H1 (cell line): ENCODE results near the gene OPCML.

Experiments
- CTCF ChIP-seq, 3 experiments: IDR thresholded peaks; 1 replicate in 2 of 3; 2 replicates in 1 of 3; pipeline versions ENCODE4 v1.5.1 to v1.6.1; 2011; ENCODE audit warnings: low read length in 3 of 3, mild to moderate bottlenecking in 3 of 3, inconsistent platforms in 2 of 3, low read depth in 1 of 3, moderate library complexity in 1 of 3; ENCODE audit not compliant: insufficient read depth in 1 of 3; ENCODE audit errors: control extremely low read depth in 1 of 3
- JUN ChIP-seq: IDR thresholded peaks from 2 replicates; pipeline ENCODE4 v1.6.1; 2011; ENCODE audit warnings: low read depth, mild to moderate bottlenecking, improper control_type of control experiment, low read length

GRCh38 chr11:133343951-133344350 is 188.3 kb downstream of the OPCML start:
- no peak for TF ChIP-seq CTCF (IDR thresholded peaks at IDR 0.05; ENCODE audit: control extremely low read depth in 1 of 3, insufficient read depth in 1 of 3, low read depth in 1 of 3, low read length in 3 of 3)
- no peak for TF ChIP-seq JUN
